ENCODE results near the gene DYNLRB2.

The DYNLRB2 gene

DNA sequence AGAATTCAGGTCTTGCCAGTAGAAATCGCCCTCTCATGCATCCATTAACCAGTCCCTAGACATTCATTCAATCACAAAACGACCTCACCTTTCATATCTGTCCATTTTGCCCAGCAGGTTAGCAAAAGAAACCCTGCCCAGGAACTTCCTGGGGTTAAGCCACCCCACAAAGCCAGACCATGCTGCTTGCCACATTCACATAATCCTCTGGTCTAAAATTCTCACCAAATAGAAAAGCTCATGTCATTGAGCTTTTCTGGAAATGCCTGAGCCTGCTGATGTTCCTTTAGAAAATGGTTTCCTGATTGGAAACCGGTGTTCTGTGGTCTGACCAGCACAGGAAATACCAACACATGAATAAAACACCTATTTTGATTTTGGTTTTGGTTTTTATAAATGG, 21.6 kb upstream of the DYNLRB2 start:
- Histone ChIP-seq H3K4me2 (ENCODE audit: low read length) (no peak overlapping the region), H3K27me3 (ENCODE audit: control insufficient read depth, insufficient read depth, low read length) (peaks cover 15% of the 10 kb centered on the region), H3K4me3 (ENCODE audit: low read length) (no peak overlapping the region)

DNA sequence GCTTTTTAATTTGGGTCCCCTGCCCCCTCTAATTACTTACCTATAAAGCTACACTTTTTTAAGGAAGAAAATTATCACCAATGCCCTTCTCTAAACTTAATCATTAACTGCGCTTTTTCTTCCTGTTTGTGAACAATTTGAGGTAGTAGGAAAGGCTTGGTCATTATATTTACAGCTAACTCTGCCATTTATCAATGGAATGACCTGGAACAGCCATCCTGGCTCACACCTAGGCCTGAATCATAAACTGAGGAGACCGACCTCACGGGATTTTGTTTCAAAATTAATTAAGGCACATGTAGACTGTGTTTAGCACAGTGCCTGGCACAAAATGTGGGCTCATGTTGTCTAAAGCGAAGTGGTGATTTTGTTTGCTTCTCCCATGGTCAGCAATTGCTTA, 15.4 kb upstream of the DYNLRB2 start:
- Histone ChIP-seq H3K27me3 (ENCODE audit: control insufficient read depth, insufficient read depth, low read length) (peaks cover 17% of the 10 kb centered on the region), H3K36me3 (ENCODE audit: insufficient read depth, low read length) (no peaks in the 10 kb centered on the region), H3K9me3 (replicated peaks; ENCODE audit: low read length) (no peaks in the 10 kb centered on the region), H3K9ac (ENCODE audit: low read depth, low read length) (no peak overlapping the region), H3K4me1 (ENCODE audit: control insufficient read depth, insufficient read depth, low read length) (no peaks in the 10 kb centered on the region), H3K4me3 (ENCODE audit: low read length) (no peak overlapping the region), H3K4me2 (ENCODE audit: low read length) (no peak overlapping the region)

More for the DNA sequence above, 21.6 kb upstream of the DYNLRB2 start:
- no peak overlapping the region for H3K9ac ChIP-seq (ENCODE audit: low read depth, low read length)
- H3K36me3 ChIP-seq (ENCODE audit: insufficient read depth, low read length) = no peaks in the 10 kb centered on the region
- no peaks in the 10 kb centered on the region for H3K9me3 ChIP-seq (replicated peaks; ENCODE audit: low read length)
- no peaks in the 10 kb centered on the region for H3K4me1 ChIP-seq (ENCODE audit: control insufficient read depth, insufficient read depth, low read length)

DNA sequence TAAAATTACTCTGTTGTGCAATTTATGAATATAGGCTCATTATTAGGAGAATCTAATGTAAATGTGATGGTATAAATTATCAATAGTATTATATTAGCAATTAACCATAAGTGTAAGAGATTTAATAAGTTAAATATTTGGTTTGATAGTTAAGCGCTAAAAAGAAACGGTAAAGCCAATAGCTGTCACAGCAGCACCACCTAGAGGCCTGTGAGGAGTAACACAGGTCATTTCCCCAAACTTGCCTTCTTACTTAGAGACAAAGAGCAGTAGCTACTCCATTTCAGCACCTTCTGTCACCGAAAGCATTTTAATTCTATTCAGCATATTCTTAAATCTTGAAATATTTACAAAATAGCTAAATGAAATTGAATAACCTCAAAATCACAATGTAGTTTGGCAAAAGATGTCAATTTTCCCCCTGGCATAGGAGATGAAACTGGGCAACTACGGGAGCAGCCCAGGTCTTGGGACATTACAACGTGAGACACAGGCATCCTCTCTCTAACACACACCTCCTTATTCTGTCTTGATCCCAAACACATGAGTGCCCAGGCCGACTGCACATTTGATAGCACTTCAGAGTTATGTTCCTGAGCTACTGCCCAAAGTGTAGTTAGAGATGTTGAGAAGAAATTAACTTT, 14.3 kb upstream of the DYNLRB2 start:
- H3K4me3 ChIP-seq (ENCODE audit: low read length) = no peak overlapping the region
- H3K4me1 ChIP-seq (ENCODE audit: control insufficient read depth, insufficient read depth, low read length) = no peaks in the 10 kb centered on the region
- H3K36me3 ChIP-seq (ENCODE audit: insufficient read depth, low read length) = no peaks in the 10 kb centered on the region
- no peak overlapping the region for H3K4me2 ChIP-seq (ENCODE audit: low read length)
- no peak overlapping the region for H3K9ac ChIP-seq (ENCODE audit: low read depth, low read length)
- H3K27me3 ChIP-seq (ENCODE audit: control insufficient read depth, insufficient read depth, low read length) = peaks cover 17% of the 10 kb centered on the region
- no peaks in the 10 kb centered on the region for H3K9me3 ChIP-seq (replicated peaks; ENCODE audit: low read length)

DNA sequence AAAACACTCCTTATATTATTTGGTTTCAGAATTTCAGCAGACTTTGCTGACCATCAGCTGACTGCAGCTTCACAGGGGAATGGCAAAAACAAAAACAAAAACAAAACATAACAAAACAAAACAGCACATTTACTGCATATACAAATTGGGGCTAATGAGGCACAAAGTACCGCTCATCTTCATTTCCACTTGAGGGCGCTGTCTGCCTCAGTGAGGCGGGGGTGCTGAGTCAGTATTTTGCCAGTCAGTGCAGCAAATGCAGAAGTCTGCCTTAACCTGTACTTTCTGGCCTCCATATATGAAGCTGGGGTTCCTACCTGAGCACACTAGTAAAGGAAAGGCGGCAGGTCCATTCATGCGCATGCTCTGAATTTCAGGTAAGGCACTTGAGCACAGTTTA, 13.5 kb upstream of the DYNLRB2 start:
- peaks cover 19% of the 10 kb centered on the region for H3K27me3 ChIP-seq (ENCODE audit: control insufficient read depth, insufficient read depth, low read length)
- H3K9me3 ChIP-seq (replicated peaks; ENCODE audit: low read length) = no peaks in the 10 kb centered on the region
- no peak overlapping the region for H3K4me3 ChIP-seq (ENCODE audit: low read length)
- no peak overlapping the region for H3K4me2 ChIP-seq (ENCODE audit: low read length)
- H3K9ac ChIP-seq (ENCODE audit: low read depth, low read length) = no peak overlapping the region
- H3K36me3 ChIP-seq (ENCODE audit: insufficient read depth, low read length) = no peaks in the 10 kb centered on the region
- no peaks in the 10 kb centered on the region for H3K4me1 ChIP-seq (ENCODE audit: control insufficient read depth, insufficient read depth, low read length)

DNA sequence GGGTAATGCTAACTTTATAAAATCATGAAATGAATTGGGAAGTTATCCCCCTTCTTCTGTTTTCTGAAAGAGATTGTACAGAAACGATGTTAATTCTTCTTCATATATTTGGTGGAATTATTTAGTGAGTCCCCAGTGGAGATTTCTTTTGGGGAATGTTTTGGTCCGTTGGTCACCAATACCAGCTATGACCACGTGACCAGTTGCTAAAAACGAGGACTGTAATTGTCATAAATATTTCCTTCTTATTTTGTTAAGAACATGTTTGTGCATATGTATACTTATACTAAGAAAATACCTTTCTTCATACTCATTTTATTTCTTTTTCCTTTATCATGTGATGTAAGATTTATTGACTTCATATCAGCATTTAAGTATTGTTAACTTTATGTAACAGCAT, 10.3 kb upstream of the DYNLRB2 start:
- no peak overlapping the region for H3K4me2 ChIP-seq (ENCODE audit: low read length)
- H3K4me3 ChIP-seq (ENCODE audit: low read length) = no peak overlapping the region
- H3K9ac ChIP-seq (ENCODE audit: low read depth, low read length) = no peak overlapping the region
- no peaks in the 10 kb centered on the region for H3K36me3 ChIP-seq (ENCODE audit: insufficient read depth, low read length)
- H3K9me3 ChIP-seq (replicated peaks; ENCODE audit: low read length) = no peaks in the 10 kb centered on the region
- peaks cover 31% of the 10 kb centered on the region for H3K27me3 ChIP-seq (ENCODE audit: control insufficient read depth, insufficient read depth, low read length)
- no peaks in the 10 kb centered on the region for H3K4me1 ChIP-seq (ENCODE audit: control insufficient read depth, insufficient read depth, low read length)

DNA sequence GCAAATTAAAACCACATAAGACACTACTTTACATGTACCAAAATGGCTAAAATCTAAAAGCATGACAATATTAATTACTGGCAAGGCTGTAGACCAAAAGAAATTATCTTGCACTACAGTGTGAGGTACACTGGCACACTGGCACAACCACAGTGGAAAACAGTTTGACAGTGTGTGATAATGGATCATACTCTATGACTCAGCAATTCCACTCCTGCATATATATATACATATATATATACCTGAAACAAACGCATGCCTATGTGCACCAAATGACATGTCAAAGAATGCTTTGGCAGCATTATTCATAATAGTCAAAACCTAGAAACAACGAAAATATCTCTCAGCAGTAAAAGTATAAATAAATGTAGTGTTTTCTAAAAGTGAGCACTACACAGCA, 4.6 kb upstream of the DYNLRB2 start:
- Histone ChIP-seq H3K4me3 (ENCODE audit: low read length) (no peak overlapping the region), H3K4me1 (ENCODE audit: control insufficient read depth, insufficient read depth, low read length) (peaks cover 6% of the 10 kb centered on the region), H3K4me2 (ENCODE audit: low read length) (no peak overlapping the region), H3K9me3 (replicated peaks; ENCODE audit: low read length) (no peaks in the 10 kb centered on the region), H3K36me3 (ENCODE audit: insufficient read depth, low read length) (no peaks in the 10 kb centered on the region), H3K27me3 (ENCODE audit: control insufficient read depth, insufficient read depth, low read length) (peaks cover 26% of the 10 kb centered on the region), H3K9ac (ENCODE audit: low read depth, low read length) (no peak overlapping the region)

DNA sequence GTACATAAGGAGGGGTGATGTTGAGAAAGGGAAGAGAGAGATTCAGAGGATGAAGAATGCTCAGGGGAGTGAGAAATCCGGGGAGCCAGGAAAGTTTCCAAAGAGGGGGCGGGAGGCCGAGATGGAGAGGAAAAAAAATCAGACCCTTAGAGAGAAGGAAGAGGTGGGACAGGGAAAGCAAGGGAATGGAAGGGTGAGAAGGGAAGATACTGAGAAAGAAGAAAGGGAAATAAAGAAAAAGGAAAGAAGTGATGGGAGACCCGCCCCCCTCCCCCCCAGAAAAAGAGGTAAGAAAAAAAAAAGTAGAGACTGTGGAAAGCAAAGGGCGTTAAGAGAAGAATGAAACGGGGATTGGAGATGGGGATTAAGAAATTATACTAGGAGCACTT, 507 bp downstream of the DYNLRB2 start:
- Histone ChIP-seq H3K27me3 (ENCODE audit: control insufficient read depth, insufficient read depth, low read length) (peaks cover 7% of the 10 kb centered on the region), H3K36me3 (ENCODE audit: insufficient read depth, low read length) (no peaks in the 10 kb centered on the region), H3K4me1 (ENCODE audit: control insufficient read depth, insufficient read depth, low read length) (peaks cover 6% of the 10 kb centered on the region), H3K9me3 (replicated peaks; ENCODE audit: low read length) (no peaks in the 10 kb centered on the region), H3K4me2 (ENCODE audit: low read length) (peak overlapping the region; percentile 89), H3K4me3 (ENCODE audit: low read length) (peak overlapping the region; percentile 88), H3K9ac (ENCODE audit: low read depth, low read length) (peak overlapping the region; percentile 76)

DNA sequence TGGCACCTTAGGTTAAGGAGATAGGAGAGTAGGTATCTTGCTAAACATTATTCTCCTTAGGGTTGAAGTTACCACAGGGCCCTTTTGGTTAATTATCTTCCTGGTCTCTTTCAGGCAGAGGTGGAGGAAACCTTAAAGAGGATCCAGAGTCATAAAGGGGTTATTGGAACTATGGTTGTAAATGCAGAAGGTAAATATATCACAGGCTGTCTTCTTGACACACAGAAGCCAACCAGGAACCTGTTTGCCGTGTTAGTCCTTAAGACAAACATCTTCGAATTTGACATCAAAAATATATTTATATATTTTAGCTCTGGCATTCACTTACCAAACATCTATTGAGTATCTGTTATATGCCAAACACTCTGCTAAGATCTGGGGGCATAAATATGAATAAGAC, 2.4 kb downstream of the DYNLRB2 start:
- peaks cover 12% of the 10 kb centered on the region for H3K27me3 ChIP-seq (ENCODE audit: control insufficient read depth, insufficient read depth, low read length)
- peaks cover 6% of the 10 kb centered on the region for H3K4me1 ChIP-seq (ENCODE audit: control insufficient read depth, insufficient read depth, low read length)
- no peaks in the 10 kb centered on the region for H3K36me3 ChIP-seq (ENCODE audit: insufficient read depth, low read length)
- H3K9me3 ChIP-seq (replicated peaks; ENCODE audit: low read length) = no peaks in the 10 kb centered on the region
- no peak overlapping the region for H3K4me3 ChIP-seq (ENCODE audit: low read length)
- no peak overlapping the region for H3K4me2 ChIP-seq (ENCODE audit: low read length)
- H3K9ac ChIP-seq (ENCODE audit: low read depth, low read length) = no peak overlapping the region

DNA sequence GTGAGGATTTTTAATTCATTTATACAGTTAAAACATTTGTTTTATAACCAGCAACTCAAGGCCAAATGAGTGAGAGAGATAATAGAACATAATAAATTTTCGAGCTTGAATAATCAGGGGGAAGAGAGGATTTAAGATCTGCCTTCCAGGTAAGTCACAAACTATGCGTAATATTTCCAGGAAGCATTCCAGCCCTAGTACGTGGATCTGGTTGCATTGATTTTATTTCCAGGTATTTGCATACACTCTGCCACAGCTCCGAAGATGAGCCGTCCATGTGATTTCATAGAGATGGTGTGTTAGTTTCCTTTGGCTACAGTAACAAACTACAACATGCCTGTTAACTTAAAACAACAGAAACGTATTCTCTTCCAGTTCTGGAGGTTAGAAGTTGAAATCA, 3.5 kb downstream of the DYNLRB2 start:
- H3K4me3 ChIP-seq (ENCODE audit: low read length) = no peak overlapping the region
- H3K4me1 ChIP-seq (ENCODE audit: control insufficient read depth, insufficient read depth, low read length) = peaks cover 6% of the 10 kb centered on the region
- no peaks in the 10 kb centered on the region for H3K36me3 ChIP-seq (ENCODE audit: insufficient read depth, low read length)
- no peak overlapping the region for H3K9ac ChIP-seq (ENCODE audit: low read depth, low read length)
- peaks cover 14% of the 10 kb centered on the region for H3K27me3 ChIP-seq (ENCODE audit: control insufficient read depth, insufficient read depth, low read length)
- no peak overlapping the region for H3K4me2 ChIP-seq (ENCODE audit: low read length)
- H3K9me3 ChIP-seq (replicated peaks; ENCODE audit: low read length) = no peaks in the 10 kb centered on the region

DNA sequence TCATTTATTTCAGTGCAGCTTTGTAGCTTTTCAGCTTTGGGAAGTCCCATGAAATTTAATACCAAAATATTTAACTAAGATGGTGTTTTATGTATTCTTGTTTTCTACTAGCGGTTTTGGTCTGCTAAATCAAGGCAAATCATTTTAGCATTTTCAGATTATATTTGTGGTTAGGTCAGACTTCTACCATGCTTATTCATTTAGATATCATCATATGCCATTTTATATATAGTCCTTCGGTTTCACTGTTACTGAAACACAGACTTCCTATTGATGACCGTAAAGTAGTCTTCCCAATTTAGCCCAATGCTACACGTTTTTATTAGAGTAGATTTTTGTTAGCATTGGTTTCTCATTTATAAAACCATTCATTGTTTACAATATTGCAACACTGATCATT, 5.5 kb downstream of the DYNLRB2 start:
- Histone ChIP-seq H3K36me3 (ENCODE audit: insufficient read depth, low read length) (no peaks in the 10 kb centered on the region), H3K4me3 (ENCODE audit: low read length) (no peak overlapping the region), H3K9ac (ENCODE audit: low read depth, low read length) (no peak overlapping the region), H3K4me1 (ENCODE audit: control insufficient read depth, insufficient read depth, low read length) (no peaks in the 10 kb centered on the region), H3K4me2 (ENCODE audit: low read length) (no peak overlapping the region), H3K9me3 (replicated peaks; ENCODE audit: low read length) (no peaks in the 10 kb centered on the region), H3K27me3 (ENCODE audit: control insufficient read depth, insufficient read depth, low read length) (peaks cover 14% of the 10 kb centered on the region)

DNA sequence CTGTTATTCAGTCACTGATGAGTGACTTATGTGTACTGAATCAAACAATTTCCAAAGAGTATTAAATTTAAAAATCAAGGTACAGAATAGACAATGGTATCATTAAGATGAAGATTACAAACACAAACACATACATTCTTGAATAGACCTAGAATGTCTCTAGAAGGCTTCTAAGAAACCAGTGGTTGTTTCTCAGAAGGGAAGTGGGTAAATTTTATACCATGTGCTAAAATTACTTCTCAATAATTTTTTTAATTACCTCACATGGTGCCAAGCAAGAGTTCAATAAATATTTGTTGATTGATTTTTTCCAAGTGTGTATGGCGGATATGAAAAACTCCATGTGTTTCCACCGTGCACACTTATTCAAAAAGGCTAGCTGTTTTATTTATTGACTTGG, 6.4 kb downstream of the DYNLRB2 start:
- Histone ChIP-seq H3K4me1 (ENCODE audit: control insufficient read depth, insufficient read depth, low read length) (no peaks in the 10 kb centered on the region), H3K9me3 (replicated peaks; ENCODE audit: low read length) (no peaks in the 10 kb centered on the region), H3K4me2 (ENCODE audit: low read length) (no peak overlapping the region), H3K36me3 (ENCODE audit: insufficient read depth, low read length) (no peaks in the 10 kb centered on the region), H3K9ac (ENCODE audit: low read depth, low read length) (no peak overlapping the region), H3K4me3 (ENCODE audit: low read length) (no peak overlapping the region), H3K27me3 (ENCODE audit: control insufficient read depth, insufficient read depth, low read length) (peaks cover 18% of the 10 kb centered on the region)

DNA sequence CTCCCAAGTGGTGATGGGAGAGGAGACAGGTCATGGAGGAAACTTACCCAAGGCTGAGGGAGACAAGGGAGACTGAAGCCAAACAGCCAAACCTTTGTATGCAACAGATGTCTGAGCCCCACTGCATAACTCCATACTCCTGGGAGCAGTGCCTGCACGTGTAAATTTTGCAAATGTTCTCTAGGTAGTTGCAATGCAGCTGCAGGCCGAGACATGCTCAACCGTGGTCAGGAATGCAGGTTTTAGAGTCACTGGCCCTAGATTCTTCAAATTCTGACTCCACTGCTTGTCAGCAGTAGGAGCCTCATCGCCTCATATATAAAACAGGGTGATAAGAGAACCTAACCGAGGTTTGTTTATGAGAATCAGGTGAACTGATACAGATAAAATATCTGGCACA, 11.5 kb downstream of the DYNLRB2 start:
- no peaks in the 10 kb centered on the region for H3K4me1 ChIP-seq (ENCODE audit: control insufficient read depth, insufficient read depth, low read length)
- H3K9me3 ChIP-seq (replicated peaks; ENCODE audit: low read length) = no peaks in the 10 kb centered on the region
- no peak overlapping the region for H3K9ac ChIP-seq (ENCODE audit: low read depth, low read length)
- H3K36me3 ChIP-seq (ENCODE audit: insufficient read depth, low read length) = no peaks in the 10 kb centered on the region
- no peak overlapping the region for H3K4me2 ChIP-seq (ENCODE audit: low read length)
- H3K4me3 ChIP-seq (ENCODE audit: low read length) = no peak overlapping the region
- peaks cover 21% of the 10 kb centered on the region for H3K27me3 ChIP-seq (ENCODE audit: control insufficient read depth, insufficient read depth, low read length)
